Measurements from ENCODE around the gene PLAAT3. TPM values are rescaled to one million over a fixed set of nuclear protein-coding genes. Genes with fewer than 3 reads are reported as not detected.

Gene PLAAT3
- total and polyA plus RNA-seq, 2 of the 8 experiments (the other 6 are each of a cell fraction or from before 2014, with no cell fraction given) = 109 to 190 TPM

GRCh38 chr11:63611395-63611747, 2.9 kb downstream of the PLAAT3 start (continued):
- TF ChIP-seq CHD7 (IDR thresholded peaks at IDR 0.05; ENCODE audit: insufficient replicate concordance, low read length) = no peak
